Colon (tissue), 2 donors: ENCODE data around the gene GRIN1.

Source experiments
- FAIRE-seq: peaks from 2 replicates; lab custom pipeline; 2012; peaks lifted over from hg19 to GRCh38; lab: Jason Lieb, UNC
- donor health status: control.
- donor health status: control.

Gene GRIN1

DNA sequence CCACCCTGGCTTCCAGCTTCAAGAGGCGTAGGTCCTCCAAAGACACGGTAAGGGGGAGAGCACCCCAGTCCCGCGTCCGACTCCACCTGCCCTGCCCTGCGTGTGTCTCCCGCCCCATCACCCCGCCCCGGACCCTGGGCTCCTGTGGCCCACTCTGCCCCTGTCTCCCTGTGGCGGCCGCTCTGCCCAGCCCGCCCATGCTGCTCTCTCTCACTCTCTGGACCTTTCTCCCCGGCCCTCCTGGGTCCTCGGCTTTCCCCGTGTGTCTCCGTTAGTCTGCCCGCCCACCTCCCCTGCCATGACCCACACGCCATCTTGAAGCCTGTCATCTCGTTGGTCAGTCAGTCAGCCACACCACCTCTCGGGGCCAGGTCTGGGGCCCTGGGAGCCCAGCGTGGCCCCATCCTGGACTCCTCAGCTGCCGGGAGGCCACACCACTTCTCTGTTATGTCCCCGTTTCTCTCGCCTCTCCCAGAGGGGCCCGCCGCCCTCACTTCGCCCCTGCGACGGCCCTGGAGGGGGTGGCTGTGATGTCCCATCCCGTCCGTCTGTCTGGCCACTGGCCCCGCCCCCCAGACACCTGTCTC lies 26.4 kb downstream of the GRIN1 start:
- no peak for FAIRE-seq

DNA sequence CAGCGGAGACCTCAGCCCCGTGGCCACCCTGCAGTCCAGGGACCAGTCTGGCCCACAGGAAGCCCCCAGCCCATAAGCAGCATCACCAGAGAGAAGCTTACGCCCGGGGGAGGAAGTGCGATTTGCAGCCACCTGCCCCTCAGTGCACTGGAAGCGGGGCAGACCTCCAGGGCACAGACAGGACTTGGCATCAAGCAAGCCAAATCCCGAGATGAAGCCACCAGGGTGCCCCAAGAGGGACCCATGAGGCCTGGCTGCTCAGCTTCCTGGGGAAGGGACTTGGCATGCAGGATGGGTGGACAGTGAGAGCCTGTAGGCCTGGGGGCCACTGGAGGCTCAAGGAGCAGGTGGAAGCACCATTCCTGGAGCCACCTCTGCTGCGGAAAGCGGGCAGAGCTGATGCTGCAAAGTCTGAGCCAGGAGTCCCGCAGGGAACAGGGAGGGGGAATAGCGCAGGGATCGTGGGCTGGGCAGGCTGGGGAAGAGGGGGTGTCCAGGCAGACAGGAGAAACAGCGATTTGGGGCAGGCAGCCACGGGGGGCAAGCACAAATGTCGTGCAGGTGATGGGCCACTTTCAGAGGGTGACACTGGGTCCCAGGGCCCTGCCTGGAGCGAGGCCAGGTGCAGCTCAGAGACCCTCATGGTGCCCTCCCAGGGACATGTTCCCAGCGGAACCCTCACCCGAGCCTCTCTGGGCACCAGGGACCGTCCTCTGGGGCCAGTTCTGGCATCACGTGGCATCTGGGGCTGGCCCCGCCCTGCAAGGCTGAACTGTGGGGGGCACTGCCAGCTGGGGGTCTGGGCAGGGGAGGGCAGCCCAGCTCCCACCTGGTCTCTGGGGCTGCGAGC lies 27.7 kb downstream of the GRIN1 start:
- no peak for FAIRE-seq

DNA sequence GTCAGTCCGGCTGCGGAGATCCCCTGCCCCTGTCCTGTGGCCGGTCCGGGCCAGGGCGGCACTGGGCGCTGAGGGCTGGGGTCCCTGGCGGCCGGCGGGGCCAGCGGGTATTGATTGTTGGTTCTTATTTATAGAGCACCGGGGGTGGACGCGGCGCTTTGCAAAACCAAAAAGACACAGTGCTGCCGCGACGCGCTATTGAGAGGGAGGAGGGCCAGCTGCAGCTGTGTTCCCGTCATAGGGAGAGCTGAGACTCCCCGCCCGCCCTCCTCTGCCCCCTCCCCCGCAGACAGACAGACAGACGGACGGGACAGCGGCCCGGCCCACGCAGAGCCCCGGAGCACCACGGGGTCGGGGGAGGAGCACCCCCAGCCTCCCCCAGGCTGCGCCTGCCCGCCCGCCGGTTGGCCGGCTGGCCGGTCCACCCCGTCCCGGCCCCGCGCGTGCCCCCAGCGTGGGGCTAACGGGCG lies 28.4 kb downstream of the GRIN1 start:
- no peak for FAIRE-seq

DNA sequence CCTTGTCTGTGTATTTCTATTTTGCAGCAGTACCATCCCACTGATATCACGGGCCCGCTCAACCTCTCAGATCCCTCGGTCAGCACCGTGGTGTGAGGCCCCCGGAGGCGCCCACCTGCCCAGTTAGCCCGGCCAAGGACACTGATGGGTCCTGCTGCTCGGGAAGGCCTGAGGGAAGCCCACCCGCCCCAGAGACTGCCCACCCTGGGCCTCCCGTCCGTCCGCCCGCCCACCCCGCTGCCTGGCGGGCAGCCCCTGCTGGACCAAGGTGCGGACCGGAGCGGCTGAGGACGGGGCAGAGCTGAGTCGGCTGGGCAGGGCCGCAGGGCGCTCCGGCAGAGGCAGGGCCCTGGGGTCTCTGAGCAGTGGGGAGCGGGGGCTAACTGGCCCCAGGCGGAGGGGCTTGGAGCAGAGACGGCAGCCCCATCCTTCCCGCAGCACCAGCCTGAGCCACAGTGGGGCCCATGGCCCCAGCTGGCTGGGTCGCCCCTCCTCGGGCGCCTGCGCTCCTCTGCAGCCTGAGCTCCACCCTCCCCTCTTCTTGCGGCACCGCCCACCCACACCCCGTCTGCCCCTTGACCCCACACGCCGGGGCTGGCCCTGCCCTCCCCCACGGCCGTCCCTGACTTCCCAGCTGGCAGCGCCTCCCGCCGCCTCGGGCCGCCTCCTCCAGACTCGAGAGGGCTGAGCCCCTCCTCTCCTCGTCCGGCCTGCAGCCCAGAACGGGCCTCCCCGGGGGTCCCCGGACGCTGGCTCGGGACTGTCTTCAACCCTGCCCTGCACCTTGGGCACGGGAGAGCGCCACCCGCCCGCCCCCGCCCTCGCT lies 29.0 kb downstream of the GRIN1 start:
- FAIRE-seq: no peak

DNA sequence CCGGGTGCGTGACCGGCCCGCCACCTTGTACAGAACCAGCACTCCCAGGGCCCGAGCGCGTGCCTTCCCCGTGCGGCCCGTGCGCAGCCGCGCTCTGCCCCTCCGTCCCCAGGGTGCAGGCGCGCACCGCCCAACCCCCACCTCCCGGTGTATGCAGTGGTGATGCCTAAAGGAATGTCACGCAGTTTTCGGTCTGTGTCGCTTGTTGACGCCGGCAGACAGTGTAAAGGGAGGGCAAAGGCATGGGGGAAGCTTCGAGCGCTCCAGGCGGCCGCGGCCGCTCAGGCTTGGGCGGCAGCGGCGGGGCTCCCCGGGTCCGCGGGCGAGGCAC lies 29.6 kb downstream of the GRIN1 start:
- no peak for FAIRE-seq

DNA sequence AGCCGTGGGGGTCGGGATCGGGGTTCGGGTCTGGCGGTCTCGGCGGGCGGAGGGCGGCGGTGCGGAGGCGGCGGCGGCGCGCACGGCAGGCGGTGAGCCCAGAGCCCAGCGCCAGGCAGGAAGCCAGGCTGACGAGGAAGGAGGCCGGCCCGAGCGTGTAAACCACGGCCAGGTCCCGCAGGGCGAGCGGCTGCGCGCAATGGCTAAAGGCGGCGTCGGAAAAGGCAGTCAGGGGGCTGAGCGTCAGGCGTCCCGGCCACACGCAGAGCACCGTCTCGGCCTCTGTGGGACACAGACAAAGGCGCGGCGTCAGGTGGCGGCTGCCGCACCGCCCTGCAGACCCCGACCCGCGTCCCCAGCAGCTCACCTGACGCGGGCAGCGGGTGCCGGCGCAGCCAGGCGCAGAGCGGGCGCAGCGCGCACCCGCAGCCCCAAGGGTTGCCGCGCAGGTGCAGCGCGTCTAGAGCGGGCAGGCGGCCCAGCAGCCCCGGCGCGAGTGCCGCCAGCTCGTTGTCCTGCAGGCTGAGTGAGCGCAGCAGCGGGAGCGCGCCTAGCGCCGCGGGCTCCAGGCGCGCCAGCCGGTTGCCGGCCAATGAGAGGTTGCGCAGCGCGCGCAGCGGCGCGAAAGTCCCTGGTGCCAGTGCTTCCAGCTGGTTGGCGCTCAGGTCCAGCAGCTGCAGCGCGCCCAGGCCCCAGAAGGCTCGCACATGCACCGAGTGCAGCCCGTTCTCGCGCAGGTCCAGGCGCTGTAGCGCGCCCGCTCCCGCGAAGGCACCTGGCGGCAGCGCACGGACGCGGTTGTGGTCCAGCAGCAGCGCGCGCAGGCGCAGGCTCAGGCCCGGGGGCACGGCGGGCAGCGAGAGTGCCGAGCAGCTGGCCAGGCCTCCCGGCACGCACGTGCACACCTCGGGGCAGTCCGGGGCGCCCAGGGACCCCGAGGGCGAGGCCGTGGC lies 30.2 kb downstream of the GRIN1 start:
- no peak for FAIRE-seq

DNA sequence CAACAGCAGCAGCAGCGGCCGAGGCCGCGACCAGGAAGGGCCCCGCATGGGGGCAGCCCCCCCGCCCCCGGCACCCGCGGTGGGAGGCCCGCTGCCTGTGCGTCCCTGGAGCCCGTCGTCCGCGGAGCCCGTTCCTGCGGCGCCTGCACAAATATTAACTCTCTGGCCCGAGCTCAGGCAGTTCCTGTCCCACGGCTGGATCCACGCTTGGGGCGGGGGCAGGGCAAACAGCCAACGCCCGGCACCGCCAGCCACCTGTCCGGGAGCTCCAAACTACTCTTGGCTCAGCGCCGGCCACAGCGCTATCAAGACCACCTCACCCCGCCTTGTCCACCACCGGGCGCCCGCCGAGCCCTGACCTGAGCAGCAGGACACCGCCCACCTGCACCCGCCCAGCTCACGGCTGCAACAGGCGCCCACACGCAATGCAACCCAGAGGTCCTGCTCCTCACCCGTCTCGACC lies 31.0 kb downstream of the GRIN1 start, which contains the start of gene LRRC26:
TSS of gene LRRC26 (minus strand) at position 156 of the 463 bp plus-strand sequence. CDS start at position 48, 108 bp downstream.
- FAIRE-seq: no peak

DNA sequence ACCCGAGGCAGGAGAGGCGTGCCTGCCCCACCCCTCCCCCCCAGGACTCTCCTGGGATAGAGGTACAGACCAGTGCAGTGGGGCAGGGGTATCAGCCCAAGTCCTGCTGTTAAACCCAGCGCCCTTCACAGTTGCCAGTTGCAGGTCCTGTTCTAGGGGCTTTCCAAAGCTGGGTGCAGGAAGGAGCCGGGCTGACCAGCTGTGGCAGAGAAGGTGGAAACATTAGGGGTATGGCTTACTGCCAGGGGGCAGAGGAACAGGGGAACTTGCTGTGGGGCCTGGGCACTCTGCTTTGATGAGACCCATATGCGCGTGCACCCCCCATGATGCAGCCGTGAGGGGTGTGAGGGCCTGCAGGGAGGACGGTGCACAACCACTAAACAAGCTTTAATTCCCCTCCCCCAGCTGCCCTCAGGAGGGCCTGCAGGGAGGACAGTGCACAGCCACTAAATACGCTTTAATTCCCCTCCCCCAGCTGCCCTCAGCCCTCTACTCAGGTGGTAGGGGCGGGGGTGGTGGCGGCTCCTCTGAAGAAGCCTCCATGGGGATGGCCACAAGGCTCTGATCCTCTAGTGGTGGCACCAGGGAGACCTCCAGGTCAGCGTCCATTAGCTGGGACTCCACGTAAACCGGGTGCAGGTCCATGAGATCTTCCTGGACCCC lies 31.7 kb downstream of the GRIN1 start:
- FAIRE-seq: no peak

DNA sequence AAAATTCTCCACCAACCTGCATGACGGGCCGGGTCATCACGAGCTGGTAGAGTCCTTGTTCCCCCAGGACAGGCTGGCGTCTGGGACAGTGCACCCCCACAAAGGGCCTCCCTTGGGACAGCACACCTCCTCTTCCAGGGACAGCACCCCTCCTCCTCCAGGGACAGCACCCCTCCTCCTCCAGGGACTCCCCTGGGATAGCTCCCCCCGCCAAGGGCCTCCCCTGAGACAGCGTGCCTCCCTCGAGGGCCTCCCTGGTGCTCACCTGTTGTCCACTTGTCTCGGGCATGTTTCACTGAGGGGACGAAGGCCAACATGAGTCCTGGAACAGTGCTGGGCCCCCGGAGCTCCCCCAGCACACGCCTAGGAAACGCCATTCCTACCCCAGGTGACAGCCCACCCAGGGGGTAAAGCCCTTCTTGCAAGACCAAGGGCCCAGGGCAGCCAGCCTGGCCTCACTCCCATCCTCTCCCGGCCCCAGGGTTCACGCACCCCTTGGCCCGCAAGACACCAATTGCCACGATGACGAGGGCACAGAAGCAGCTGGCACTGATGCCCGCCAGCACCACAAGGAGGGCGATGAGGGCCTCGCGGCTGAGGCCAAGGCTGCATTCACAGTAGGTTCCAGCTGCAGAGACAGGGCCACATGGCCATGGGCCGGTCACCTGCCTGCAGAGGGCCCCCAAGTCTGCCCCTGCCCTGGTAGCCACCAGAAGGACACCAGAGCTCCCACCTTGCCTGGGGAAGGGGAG lies 32.4 kb downstream of the GRIN1 start:
- FAIRE-seq: no peak

DNA sequence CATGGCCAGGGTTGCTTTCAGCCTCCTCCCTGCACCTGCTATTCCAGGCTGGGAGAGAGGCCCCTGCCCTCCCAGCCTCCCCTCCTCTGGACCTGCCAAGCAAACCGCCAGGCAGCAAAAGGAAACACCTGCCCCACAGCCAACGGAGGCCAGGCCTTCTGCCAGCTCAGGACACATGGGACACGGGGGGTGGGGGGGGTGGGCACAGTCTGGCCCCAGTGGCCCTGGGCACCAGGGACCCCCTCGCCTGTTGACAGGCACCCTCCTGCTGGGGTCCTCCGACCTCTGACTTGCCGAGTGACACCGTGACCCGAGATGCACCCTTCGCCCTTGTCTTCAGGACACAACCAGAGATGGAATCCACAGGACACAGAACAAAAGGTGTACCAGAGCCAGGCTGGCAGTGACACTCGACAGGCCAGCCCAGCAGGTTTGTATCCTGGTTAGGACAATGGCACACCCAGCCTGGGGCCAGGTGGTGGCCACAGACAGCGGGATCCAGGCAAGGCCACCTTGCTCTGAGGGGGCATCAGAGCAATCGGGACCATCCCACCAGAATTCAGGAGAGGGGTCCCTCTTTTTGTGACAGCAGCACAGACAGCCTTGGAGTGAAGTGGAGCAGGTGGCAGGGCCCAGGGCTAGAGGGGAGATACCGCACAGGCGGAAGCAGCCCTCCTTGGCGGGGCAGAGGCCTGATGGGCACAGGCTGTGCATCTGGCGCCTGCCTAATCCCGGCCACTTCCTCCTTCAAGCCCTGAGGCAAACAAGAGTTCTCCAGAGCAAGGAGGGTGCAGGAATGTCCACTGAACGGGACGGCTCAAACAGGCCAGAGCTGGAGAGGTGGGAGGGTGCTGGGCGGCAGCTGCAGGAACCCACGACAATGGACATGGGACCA lies 34.2 kb downstream of the GRIN1 start:
- no peak for FAIRE-seq

DNA sequence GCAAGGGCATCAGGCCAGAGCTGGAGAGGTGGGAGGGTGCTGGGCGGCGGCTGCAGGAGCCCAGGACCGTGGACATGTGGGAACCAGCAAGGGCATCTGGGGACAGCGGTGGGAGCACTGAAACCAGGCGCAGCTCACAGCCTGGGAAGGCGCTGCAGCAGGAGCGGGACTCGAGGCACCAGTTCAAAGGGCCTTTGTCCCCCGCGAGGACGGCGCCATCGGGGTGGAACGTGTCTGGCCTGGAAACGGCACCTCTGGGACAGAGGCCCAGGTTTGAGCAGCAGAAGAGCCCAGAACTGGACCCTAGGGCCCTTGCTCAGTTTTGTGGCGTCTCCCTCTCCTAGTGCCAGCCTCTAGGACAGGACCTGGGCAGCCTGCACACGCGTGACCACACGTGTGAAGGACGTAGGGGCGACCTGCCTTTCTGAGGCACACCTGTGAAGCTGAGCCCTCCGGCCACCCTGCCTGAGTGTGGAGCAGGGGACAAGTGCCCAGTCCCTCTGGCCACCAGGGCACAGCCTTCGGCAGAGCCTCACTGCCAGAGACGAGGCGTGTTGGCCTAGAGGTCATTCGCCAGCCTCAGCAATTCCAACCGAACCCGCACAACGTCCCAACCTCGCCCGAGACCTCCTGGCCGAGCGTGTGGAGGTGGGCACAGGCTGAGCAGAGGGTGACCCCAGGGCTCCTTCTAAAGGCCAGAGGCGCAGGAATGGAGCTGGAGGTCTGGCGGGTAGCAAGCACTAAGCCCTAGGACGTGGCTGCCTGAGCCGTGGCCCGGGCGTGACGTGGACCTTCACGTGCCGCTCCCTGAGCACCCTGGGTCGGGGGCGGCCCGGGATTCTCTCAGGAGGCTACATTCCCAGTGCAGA lies 35.1 kb downstream of the GRIN1 start:
- no peak for FAIRE-seq

DNA sequence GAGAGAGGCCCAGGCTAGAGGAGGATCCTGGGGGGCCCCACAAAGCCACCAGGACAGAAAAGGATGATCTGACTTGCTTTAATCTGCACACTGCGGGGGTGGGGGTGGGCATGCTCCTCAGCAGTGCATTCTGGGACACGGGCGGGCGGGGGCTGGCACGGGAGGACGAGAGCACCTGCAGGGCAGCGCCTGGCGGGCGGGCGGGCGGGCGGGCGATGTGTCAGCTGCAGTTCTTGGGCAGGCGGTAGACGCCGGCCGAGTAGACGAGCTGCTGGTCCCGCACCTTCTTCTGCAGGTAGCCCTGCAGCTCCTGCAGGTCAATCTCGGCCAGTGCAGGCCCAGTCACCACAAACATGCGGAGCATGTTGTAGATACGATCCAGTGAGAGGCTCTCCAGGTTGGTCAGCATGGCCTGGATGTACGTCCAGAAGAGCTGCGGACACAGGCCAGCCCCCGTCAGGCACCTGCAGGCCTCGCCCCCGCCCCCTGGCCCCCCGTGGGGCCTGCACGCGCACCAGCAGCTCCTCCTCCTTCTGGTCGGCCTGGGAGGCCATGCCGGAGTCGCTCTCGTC lies 35.9 kb downstream of the GRIN1 start:
- FAIRE-seq: no peak

DNA sequence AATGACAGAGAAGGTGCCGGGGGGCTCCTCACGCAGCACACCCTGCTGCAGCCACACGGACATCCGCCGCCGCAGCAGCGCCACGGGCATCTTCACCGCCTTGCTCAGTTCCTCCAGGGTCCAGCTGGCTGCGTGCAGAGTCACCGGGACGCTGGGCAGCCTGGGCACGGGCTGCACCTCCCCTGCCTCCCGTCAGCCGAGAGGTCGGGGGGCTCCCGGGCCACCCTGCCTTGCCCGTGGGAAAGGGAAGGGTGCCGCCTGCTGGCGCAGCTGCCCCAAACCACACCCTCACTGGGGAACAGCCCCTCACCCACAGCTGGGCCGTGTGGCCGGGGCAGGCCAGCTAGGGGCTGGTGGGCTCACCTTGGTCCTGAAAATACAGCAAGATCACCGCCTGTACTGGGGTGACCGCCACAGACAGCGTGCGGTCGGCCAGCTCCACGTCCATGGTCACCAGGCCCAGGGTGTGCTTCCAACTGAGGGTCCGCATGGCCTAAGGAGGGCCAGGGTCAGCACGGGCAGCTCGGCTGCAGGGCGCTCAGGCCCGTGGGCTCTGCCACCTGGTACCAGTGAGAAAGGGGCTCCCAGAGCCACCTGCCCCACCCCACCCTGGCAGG lies 36.5 kb downstream of the GRIN1 start:
- FAIRE-seq: no peak

DNA sequence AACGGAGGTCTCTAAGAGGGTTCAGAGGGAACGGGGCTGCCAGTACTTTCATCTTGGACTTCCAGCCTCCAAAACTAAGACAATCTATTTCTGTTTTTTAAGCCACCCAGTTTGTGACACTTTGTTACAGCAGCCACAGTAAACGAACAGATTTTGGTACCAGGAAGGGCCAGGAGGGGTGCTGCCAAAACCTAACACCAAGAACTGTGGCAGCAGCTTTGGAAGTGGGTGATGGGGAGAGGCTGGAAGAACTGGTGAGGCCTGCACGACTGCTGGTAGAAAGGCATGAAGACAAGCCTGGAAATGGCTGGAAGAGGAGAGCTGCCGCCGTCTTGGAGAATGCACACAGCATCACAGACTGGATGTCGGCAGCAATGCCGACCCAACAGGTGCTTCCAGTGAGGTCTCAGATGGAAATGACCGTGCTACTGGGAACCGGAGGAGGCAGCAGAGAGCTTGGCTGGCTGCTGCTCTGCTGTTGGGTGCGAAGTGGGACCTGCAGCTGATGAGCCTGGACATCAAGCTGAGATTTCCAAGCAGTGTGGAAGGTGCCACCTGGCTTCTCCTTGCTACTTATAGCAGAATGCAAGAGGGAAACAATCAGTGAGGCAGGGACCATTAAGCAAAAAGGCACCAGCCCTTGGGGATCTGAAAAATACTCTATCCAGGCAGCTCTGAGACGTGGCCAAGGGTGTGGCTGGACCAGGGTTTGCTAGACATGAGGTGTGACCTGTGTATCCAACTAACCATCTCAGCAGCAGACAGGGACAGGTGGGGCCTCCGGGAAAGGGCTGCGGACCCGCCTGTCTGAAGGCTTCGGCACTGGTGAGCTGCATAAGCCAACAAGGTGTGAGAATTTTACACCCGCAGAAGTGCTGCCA lies 37.6 kb downstream of the GRIN1 start:
- FAIRE-seq: no peak

DNA sequence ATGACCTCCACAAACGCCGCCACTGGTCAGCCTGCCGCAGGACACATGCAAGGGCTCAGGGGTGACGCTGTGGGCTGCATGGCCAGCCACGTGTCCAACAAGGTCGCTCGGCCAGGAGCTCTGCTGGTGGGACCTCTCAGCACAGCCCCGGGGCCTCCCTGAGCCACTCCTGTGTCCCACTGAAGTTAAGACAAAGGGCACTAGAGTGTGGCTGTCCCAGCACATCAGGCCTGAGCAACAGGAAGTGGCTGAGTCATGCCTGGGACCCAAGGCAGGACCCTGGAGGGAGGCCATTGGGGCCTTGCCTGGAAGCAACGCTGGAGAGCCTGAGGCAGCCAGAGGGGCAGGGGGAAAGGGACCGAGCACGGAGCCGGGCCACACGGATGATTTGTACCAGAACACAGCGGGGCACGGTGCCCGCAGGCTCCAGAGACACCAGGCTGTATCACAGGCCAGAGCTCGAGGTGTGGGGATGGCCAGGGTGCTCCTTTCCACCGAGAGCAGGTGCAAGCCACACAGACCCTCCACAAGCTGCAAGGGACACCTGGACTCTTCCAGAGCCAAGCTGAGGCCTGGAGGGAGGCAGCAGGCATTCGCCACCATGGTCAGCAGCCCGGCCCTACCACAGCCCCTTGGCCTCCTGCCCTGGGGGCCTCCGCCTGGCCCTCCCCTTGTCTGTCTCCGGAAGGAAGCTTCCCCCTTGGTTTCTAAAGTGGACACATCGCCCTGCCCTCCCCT lies 39.4 kb downstream of the GRIN1 start:
- no peak for FAIRE-seq
